ENCODE data around the gene LRRC27.
"Not testable (repeated sequence)": the region's sequence is repeated elsewhere in the genome, so short reads cannot be mapped to it uniquely, and the experiment has no call there.

Gene LRRC27

DNA sequence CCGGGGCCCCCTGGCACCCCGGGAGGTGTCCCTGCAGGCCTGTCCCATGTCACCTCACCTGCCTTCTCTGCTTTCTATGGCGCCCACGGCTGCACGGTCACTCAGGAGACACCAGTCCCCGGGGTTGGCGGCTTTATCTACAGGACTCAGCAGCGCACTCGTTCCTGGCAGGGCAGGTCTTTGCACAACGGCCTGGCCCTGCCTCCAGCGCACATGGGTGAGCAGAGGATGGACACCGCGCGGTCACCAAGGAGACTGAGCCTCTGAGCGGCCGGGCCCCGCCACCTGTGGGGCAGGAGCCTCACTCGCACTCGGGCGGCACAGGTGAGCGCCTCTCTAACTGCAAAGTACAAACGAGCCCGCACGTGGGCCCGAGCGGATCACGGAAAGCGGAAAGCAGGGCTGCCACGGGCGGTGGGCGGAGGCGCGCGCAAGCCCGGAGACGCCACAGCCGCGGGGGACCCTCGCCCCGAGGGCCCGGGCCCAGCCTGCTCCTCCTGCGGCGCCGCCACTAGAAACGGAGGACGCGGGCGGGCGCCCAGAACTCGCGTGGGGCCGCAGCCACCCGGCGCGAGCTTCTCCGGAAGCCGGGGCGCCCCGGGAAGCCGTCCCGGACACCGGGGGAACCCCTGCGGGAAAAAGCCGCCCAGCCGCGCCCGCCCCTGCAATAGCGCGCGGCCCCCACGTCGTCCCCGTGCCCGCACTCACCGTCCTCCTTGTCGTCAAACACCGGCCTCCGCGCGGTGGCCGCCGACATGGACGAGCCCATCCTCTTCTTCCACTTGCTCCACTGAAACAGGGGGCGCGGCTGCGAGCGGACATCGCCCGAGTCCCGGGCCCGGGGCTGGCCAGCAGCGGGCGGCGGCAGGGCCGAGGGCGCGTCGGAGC is 24.9 kb upstream of the LRRC27 start:
- peak overlapping the region; percentile 50; the same call in 1 of the 2 replicates for H3K9ac ChIP-seq (ENCODE audit: low read depth, low read length)
- peaks cover 10% of the 10 kb centered on the region; the same call in 1 of the 2 replicates for H3K4me1 ChIP-seq (ENCODE audit: insufficient read depth, low read length)
- H3K36me3 ChIP-seq (ENCODE audit: insufficient read depth, low read length), result no peaks in the 10 kb centered on the region
- peaks cover 4% of the 10 kb centered on the region; the same call in 1 of the 2 replicates for H3K9me3 ChIP-seq (ENCODE audit: control insufficient read depth, insufficient read depth, low read length)

DNA sequence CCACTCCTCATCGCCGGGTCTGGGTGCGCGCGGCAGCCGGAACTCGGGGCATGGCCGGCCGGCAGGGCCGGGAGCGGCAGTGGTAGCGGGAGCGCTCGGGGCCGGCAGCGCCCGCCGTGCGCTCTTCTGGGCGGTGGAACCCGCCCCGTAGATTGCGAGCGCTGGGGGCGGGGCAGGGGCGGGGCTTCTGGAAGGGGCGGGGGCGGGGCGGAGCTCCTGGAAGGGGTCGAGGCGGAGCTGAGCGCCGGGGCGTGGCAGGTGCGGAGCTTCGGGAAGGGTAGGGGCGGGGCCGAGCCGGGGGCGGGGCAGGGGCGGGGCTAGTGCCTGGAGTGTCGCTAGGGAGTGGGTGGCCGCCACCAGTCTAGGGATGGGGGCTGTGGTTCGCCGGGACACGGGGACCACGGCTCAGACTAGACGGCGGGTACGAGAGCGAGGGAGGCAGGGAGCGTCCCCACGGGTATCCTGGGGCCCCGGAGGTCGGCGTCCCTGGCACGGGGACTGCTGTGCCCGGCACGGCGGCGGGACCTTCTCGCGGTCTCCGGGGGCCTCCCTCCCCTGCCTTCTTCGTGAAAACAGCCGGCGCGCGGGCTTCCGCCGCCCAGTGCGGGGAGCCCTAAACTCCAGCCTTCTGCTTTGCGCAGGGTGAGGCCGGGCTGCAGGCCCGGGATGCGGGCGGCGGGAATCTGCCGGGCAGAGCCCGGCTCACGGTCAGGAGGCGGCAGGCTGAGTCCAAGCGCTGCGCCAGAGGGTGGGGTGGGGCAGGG is 24.0 kb upstream of the LRRC27 start, which contains the start of gene STK32C:
TSS of gene STK32C (minus strand) at position 128 of the 764 bp plus-strand sequence. CDS start at position 11, 117 bp downstream.
- Histone ChIP-seq H3K9me3 (ENCODE audit: control insufficient read depth, insufficient read depth, low read length) (peaks cover 4% of the 10 kb centered on the region; the same call in 1 of the 2 replicates), H3K9ac (ENCODE audit: low read depth, low read length) (peak within 1 kb of the TSS; percentile 78), H3K4me1 (ENCODE audit: insufficient read depth, low read length) (peaks cover 10% of the 10 kb centered on the region; the same call in 1 of the 2 replicates), H3K36me3 (ENCODE audit: insufficient read depth, low read length) (no peaks in the 10 kb centered on the region)

DNA sequence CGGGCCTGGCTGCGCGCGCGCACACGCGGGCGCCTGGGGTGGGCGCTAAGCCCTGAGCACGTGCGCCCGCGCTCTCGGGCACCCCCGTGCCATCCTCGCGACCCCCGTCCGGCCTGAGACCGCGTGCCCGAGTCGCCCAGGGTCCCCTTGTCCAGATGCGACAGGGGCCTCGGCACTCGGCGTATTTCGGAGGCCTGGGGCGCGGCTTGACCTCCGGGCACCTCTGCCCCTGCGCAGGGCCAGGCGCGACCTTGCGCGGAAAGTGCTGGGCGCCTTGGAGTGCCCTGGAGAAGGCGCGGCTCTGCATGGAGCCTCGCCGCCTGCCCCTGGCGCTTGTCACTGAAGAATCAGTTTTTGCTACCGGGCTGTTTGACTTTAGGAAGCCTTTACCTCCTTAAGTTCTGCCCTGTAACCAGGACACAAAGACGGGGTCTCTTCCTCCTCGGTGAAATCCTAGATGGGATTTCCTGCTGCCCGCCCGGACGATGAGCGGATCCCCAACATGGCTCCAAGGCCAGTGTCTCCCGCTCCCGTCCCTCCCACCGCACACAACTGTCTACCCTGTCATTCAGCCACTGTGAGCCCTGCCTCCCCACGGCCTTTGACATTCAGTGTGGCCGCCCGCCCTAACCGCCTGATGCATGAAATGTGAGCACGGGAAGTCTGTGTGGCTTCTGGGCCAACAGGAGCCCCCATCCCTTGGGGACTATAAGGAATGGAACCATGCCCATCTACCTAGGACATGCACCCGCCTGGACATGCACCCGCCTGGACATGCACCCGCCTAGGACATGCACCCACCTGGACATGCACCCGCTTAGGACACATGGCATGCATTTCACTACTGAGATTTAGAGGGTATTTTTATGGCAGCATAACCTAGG is 23.2 kb upstream of the LRRC27 start:
- Histone ChIP-seq H3K4me1 (ENCODE audit: insufficient read depth, low read length) (peaks cover 10% of the 10 kb centered on the region; the same call in 1 of the 2 replicates), H3K9me3 (ENCODE audit: control insufficient read depth, insufficient read depth, low read length) (peaks cover 4% of the 10 kb centered on the region; the same call in 1 of the 2 replicates), H3K36me3 (ENCODE audit: insufficient read depth, low read length) (no peaks in the 10 kb centered on the region), H3K9ac (ENCODE audit: low read depth, low read length) (peak overlapping the region; percentile 78)

DNA sequence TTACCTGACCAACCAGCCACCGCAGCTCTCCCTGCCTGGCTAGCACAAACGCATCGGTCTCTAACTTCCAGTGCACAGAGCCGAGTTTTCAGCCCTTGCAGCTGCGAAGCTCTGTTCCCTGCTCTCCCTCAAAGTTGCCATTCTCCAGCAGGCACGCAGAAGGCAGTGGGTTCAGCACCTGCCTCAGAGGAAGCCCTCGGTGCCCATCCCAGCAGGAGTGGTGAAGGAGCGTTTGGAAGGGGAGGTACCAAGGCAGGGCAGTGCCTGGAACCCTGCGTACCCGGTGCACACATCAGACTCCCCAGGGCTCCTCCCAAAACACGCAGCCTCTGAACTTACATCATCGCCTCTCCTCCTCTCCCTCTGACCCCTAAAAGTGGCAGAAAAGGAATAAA is 22.5 kb upstream of the LRRC27 start:
- no peak overlapping the region; the same call in 1 of the 2 replicates for H3K9ac ChIP-seq (ENCODE audit: low read depth, low read length)
- peaks cover 4% of the 10 kb centered on the region; the same call in 1 of the 2 replicates for H3K9me3 ChIP-seq (ENCODE audit: control insufficient read depth, insufficient read depth, low read length)
- no peaks in the 10 kb centered on the region for H3K36me3 ChIP-seq (ENCODE audit: insufficient read depth, low read length)
- H3K4me1 ChIP-seq (ENCODE audit: insufficient read depth, low read length), result peaks cover 10% of the 10 kb centered on the region; the same call in 1 of the 2 replicates

DNA sequence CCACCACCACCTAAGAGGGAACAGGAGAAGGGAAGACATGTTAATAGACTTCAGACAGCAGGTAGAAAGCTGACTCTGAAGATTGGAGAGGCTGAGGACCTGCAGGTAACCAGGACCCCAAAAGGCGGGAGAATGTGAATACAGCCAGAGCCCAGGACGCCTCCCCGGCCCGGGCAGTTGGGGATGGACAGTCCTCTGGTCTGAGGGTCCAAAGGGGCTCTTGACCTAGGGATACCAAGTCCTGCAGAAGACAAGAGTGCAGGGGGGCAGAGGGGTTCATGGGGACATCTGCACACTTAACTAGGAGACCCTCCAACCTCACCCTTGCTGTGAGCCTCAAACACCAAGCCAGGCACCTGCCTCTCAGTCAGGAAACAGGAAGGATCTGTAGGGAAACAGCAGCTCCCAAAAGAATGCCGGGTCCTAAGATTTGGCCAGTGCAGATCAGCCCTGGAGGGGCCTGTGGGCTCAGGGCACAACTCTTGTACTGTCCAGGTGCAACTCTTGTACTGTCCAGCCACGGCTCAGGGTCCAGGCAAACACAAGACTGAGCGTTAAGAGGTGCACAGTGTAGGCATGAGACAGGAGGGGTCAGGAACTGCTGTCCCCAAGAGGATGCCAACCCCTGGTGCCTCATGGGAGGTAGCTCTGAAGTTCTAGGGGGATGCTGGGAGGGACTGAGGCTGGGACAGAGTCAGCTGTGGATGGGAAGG is 22.0 kb upstream of the LRRC27 start:
- H3K4me1 ChIP-seq (ENCODE audit: insufficient read depth, low read length), result peaks cover 10% of the 10 kb centered on the region; the same call in 1 of the 2 replicates

DNA sequence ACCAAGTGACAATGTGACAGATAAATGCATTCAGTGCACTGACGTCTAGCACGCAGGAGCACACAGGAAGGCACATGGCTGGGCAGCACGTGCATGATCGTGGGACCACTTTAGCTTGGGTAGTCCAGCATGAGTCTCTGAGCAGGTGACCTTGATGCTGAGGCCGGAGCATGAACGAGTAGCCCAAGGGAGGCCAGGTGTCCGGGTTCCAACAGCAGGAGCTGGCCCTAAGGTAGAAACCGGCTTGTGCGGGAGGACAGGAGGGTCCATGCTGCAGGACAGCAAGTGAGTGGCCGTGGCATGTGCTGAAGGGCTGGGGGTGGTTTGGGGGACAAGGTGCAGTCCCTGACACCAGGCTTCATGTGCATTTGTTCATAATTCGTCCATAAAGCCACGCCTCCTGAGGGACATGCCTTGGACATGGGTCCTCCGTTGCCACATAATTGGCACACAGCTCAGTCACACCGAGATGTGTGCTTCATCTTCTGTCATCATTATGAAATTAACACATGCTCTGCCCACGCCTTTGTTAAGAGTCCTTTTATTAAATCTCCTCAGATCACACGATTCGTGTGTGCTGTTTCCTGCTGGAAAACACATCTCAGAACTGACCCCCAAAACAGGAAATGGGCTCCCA is 21.2 kb upstream of the LRRC27 start:
- H3K9ac ChIP-seq (ENCODE audit: low read depth, low read length), result no peak overlapping the region
- peaks cover 3% of the 10 kb centered on the region; the same call in 1 of the 2 replicates for H3K9me3 ChIP-seq (ENCODE audit: control insufficient read depth, insufficient read depth, low read length)
- H3K4me1 ChIP-seq (ENCODE audit: insufficient read depth, low read length), result peaks cover 10% of the 10 kb centered on the region; the same call in 1 of the 2 replicates
- no peaks in the 10 kb centered on the region for H3K36me3 ChIP-seq (ENCODE audit: insufficient read depth, low read length)

More for the DNA sequence above, 22.0 kb upstream of the LRRC27 start:
- H3K36me3 ChIP-seq (ENCODE audit: insufficient read depth, low read length), result no peaks in the 10 kb centered on the region
- H3K9ac ChIP-seq (ENCODE audit: low read depth, low read length), result no peak overlapping the region
- H3K9me3 ChIP-seq (ENCODE audit: control insufficient read depth, insufficient read depth, low read length), result peaks cover 4% of the 10 kb centered on the region; the same call in 1 of the 2 replicates

DNA sequence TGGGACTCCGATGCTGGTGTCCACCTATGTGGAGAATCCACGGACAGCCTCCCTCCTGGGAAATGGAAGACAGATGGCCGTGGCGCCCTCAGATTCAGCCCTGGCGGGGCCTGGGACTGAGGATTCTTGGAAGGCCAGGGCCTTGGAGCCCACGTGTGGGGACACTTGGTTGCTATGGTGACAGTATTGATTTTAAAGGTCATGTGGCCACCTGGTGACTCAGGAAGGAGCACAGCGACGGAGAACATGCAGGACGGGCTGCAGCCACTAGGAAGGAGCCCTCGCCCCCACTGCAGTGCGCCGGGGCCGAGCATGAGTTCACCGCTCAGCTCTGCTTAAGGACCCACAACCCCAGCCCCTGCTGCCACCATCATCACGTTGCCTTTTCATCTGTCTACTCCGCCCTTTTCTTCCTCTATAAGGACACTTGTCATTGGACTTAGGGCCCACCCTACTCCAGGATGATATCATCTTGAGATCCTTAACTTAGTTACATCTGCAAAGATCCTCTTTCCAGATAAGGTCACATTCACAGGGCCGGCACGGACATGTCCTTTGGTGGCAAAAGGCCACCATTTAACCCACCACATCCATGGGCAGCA is 20.6 kb upstream of the LRRC27 start:
- no peaks in the 10 kb centered on the region; the same call in 1 of the 2 replicates for H3K9me3 ChIP-seq (ENCODE audit: control insufficient read depth, insufficient read depth, low read length)
- H3K9ac ChIP-seq (ENCODE audit: low read depth, low read length), result no peak overlapping the region
- no peaks in the 10 kb centered on the region for H3K36me3 ChIP-seq (ENCODE audit: insufficient read depth, low read length)
- H3K4me1 ChIP-seq (ENCODE audit: insufficient read depth, low read length), result peaks cover 10% of the 10 kb centered on the region; the same call in 1 of the 2 replicates

DNA sequence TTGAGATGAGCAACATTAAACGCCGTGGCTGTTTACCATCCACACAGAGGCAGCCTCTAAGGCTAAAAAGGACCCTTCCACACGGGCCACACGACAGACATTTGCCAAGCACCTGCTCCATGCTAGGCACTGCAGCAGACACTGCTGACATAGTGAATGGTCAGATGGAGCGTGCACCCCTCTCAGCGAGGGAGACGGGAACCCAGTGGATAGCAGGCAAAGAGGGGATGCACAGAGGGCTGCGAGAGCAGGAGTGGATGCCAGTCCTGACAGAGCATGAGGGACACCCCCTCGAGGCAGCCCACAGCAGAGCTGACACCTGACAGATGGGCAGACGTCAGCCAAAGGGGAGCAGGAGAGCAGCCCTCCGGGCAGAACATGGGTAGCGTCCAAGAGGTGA is 18.7 kb upstream of the LRRC27 start:
- Histone ChIP-seq H3K9ac (ENCODE audit: low read depth, low read length) (no peak overlapping the region), H3K4me1 (ENCODE audit: insufficient read depth, low read length) (peaks cover 10% of the 10 kb centered on the region; the same call in 1 of the 2 replicates), H3K36me3 (ENCODE audit: insufficient read depth, low read length) (no peaks in the 10 kb centered on the region)

DNA sequence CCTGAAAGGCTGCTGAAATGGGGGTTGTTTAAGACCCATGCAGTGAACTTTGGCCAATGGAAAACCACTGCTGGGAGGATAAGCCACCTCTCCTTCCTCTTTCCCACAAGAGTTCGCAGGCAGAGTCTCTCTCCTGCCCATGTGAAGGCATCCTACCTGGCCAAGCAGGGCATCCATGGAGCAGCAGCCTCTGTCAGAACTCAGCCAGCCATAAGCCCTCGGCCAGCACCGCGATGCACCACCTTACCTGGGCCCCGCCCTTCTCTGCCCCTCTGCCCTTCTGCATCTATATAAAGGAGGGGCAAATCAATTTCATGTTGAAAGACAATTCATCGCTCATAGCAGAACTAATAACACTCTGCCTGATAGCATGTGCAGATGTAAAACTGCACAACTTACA is 18.1 kb upstream of the LRRC27 start:
- Histone ChIP-seq H3K9ac (ENCODE audit: low read depth, low read length) (no peak overlapping the region), H3K36me3 (ENCODE audit: insufficient read depth, low read length) (no peaks in the 10 kb centered on the region), H3K4me1 (ENCODE audit: insufficient read depth, low read length) (peaks cover 10% of the 10 kb centered on the region; the same call in 1 of the 2 replicates), H3K9me3 (ENCODE audit: control insufficient read depth, insufficient read depth, low read length) (no peaks in the 10 kb centered on the region; the same call in 1 of the 2 replicates)

More for the DNA sequence above, 18.7 kb upstream of the LRRC27 start:
- no peaks in the 10 kb centered on the region; the same call in 1 of the 2 replicates for H3K9me3 ChIP-seq (ENCODE audit: control insufficient read depth, insufficient read depth, low read length)

DNA sequence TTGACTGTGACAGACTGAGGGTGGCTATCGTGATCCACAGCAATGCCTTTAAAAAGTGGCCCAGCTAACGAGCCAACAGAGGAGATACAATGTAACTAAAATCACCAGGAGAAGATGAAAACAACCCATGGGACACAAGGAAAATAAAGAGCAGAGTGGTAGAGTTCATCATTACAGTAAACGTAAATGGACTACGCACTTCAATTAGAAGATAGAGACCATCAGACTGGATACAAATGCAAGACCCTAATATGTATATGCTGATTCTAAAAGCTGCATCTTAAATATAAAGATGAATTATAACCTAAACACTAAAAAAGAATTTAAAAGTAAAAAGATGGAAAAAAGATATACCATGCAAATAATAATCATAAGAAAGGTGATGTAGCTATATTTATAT is 17.7 kb upstream of the LRRC27 start:
- H3K4me1 ChIP-seq (ENCODE audit: insufficient read depth, low read length), result peaks cover 10% of the 10 kb centered on the region; the same call in 1 of the 2 replicates
- H3K9me3 ChIP-seq (ENCODE audit: control insufficient read depth, insufficient read depth, low read length), result no peaks in the 10 kb centered on the region; the same call in 1 of the 2 replicates
- H3K36me3 ChIP-seq (ENCODE audit: insufficient read depth, low read length), result no peaks in the 10 kb centered on the region
- no peak overlapping the region for H3K9ac ChIP-seq (ENCODE audit: low read depth, low read length)

DNA sequence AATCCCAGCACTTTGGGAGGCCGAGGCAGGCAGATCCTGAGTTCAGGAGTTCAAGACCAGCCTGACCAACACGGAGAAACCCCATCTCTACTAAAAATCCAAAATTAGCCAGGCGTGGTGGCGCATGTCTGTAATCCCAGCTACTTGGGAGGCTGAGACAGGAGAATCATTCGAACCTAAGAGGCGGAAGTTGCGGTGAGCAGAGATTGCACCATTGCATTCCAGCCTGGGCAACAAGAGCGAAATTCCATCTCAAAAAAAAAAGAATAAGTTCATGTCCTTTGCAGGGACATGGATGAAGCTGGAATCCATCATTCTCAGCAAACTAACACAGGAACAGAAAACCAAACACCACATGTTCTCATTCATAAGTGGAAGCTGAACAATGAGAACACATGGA is 17.1 kb upstream of the LRRC27 start:
- H3K4me1 ChIP-seq (ENCODE audit: insufficient read depth, low read length), result peaks cover 11% of the 10 kb centered on the region; the same call in 1 of the 2 replicates
- H3K9ac ChIP-seq (ENCODE audit: low read depth, low read length); H3K36me3 ChIP-seq (ENCODE audit: insufficient read depth, low read length); H3K9me3 ChIP-seq (ENCODE audit: control insufficient read depth, insufficient read depth, low read length): not testable (repeated sequence)

DNA sequence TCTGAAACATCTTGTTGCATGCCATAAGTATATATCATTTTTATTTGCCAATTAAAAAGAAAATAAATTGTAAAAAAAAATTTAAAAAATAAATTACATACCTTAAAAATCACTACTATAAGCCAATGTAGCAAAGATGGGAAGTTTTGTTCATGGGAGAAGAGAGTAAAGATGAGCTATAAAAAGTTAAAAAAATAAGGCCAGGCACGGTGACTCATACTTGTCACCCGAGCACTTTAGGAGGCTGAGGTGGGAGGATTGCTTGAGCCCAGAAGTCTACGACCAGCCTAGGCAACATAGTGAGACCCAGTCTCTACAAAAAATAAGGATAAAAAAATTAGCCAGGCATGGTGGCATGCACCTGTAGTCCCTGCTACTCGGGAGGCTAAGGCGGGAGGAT is 15.9 kb upstream of the LRRC27 start:
- Histone ChIP-seq H3K36me3 (ENCODE audit: insufficient read depth, low read length) (no peaks in the 10 kb centered on the region), H3K4me1 (ENCODE audit: insufficient read depth, low read length) (peaks cover 17% of the 10 kb centered on the region; the same call in 1 of the 2 replicates), H3K9ac (ENCODE audit: low read depth, low read length) (no peak overlapping the region), H3K9me3 (ENCODE audit: control insufficient read depth, insufficient read depth, low read length) (no peaks in the 10 kb centered on the region; the same call in 1 of the 2 replicates)
